ENCODE results near the gene KIF27. TPM values are rescaled to one million over a fixed set of nuclear protein-coding genes. Genes with fewer than 3 reads are reported as not detected.
"Not testable (repeated sequence)": the region's sequence is repeated elsewhere in the genome, so short reads cannot be mapped to it uniquely, and the experiment has no call there.

The KIF27 gene
- total RNA-seq, 1 donor, result 6.0 TPM

- DNase-seq (ENCODE audit: low read depth), result no peak
- TF ChIP-seq, protein P1, sequence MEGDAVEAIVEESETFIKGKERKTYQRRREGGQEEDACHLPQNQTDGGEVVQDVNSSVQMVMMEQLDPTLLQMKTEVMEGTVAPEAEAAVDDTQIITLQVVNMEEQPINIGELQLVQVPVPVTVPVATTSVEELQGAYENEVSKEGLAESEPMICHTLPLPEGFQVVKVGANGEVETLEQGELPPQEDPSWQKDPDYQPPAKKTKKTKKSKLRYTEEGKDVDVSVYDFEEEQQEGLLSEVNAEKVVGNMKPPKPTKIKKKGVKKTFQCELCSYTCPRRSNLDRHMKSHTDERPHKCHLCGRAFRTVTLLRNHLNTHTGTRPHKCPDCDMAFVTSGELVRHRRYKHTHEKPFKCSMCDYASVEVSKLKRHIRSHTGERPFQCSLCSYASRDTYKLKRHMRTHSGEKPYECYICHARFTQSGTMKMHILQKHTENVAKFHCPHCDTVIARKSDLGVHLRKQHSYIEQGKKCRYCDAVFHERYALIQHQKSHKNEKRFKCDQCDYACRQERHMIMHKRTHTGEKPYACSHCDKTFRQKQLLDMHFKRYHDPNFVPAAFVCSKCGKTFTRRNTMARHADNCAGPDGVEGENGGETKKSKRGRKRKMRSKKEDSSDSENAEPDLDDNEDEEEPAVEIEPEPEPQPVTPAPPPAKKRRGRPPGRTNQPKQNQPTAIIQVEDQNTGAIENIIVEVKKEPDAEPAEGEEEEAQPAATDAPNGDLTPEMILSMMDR (IDR thresholded peaks at IDR 0.05; ENCODE audit: insufficient read depth, low read length), result no peak
- no peak overlapping the region for H3K4me3 ChIP-seq (ENCODE audit: low read depth, low read length)
Measured at GRCh38 chr9:83932851-83933250, 11.6 kb upstream of the KIF27 start.

GRCh38 chr9:83932011-83932410 is 10.8 kb upstream of the KIF27 start:
- DNase-seq (ENCODE audit: low read depth), result no peak
- TF ChIP-seq, protein P1 (IDR thresholded peaks at IDR 0.05; ENCODE audit: insufficient read depth, low read length), result no peak
- no peak overlapping the region for H3K4me3 ChIP-seq (ENCODE audit: low read depth, low read length)

DNA sequence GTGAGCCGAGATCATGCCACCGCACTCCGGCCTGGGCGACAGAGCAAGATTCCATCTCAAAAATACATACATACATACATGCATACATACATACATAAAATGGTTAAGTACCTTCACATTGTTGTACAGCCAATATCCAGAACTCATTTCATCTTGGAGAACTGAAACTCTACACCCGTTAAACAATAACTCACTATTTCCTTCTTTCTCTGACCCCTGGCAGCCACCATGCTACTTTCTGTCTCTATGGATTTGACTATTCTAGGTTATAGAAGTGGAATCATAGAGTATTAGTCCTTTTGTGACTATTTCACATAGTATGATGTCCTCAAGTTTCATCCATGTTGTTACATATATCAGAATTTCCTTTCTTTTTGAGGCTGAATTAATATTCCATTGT is 9.6 kb upstream of the KIF27 start:
- H3K4me3 ChIP-seq (ENCODE audit: low read depth, low read length), result no peak overlapping the region
- TF ChIP-seq, protein P1 (IDR thresholded peaks at IDR 0.05; ENCODE audit: insufficient read depth, low read length), result no peak
- DNase-seq (ENCODE audit: low read depth), result no peak

DNA sequence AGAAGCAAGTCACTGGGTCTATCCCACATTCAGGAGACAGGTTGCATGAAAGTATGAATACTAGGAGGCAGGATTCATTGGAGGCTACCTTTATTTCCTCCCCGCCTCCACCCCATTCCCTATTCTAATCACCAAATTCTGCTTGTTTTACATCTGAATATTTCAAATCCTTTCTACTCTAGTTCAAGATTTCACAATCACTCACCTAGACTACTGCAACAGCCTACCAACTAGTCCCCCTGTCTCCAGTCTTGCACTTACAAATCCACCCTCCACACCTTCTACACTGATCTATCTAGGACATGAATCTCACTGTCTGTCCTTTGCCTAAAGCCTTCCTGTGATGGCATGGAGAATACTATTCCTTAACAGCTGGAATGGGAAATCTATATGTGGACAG is 6.4 kb upstream of the KIF27 start:
- no peak overlapping the region for H3K4me3 ChIP-seq (ENCODE audit: low read depth, low read length)
- no peak for DNase-seq (ENCODE audit: low read depth)
- TF ChIP-seq, protein P1 (IDR thresholded peaks at IDR 0.05; ENCODE audit: insufficient read depth, low read length), result no peak

DNA sequence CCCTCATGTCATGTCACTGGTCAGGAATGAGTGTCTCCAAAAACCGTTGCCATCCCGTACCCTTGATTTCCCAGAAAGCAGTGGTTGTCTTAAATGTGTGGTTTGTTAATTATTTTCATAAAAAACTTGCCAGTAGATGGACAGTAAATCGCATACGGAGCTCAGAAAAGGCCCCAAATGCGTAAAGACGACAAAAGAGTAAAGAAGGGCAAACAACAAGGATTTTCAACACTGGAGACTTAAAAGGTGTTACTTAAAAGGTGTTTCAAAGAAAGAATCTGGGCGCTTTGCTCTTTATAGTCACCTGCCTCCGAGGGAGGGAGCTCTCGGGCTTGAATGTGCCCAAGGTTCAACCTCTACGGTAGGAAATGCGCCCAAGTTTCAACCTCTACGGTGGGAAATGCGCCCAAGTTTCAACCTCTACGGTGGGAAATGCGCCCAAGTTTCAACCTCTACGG is 734 bp downstream of the KIF27 start:
- TF ChIP-seq, protein P1 (IDR thresholded peaks at IDR 0.05; ENCODE audit: insufficient read depth, low read length), result peak; percentile 53
- DNase-seq (ENCODE audit: low read depth), result peak; percentile 50
- peak overlapping the region; percentile 79 for H3K4me3 ChIP-seq (ENCODE audit: low read depth, low read length)

GRCh38 chr9:83919111-83919510 is 2.1 kb downstream of the KIF27 start:
- TF ChIP-seq, protein P1 (IDR thresholded peaks at IDR 0.05; ENCODE audit: insufficient read depth, low read length), result no peak
- no peak for DNase-seq (ENCODE audit: low read depth)
- H3K4me3 ChIP-seq (ENCODE audit: low read depth, low read length), result no peak overlapping the region

GRCh38 chr9:83912194-83912593 is 9.0 kb downstream of the KIF27 start:
- peak; percentile 50 for DNase-seq (ENCODE audit: low read depth)
- TF ChIP-seq, protein P1 (IDR thresholded peaks at IDR 0.05; ENCODE audit: insufficient read depth, low read length), result peak; percentile 21

More at GRCh38 chr9:83912194-83912593, 9.0 kb downstream of the KIF27 start:
- H3K4me3 ChIP-seq (ENCODE audit: low read depth, low read length), result not testable (repeated sequence)
